SK-N-SH treated with all-trans-retinoic acid at 6 μM for 48 hours (cell line): Measurements from ENCODE around the gene SEPTIN5.
A peak's percentile ranks its signal among the peaks of the same experiment; 100 is the strongest.

Experiments used
- ATAC-seq: fragments of 200-7000 bp; cut with Tn5 transposase; 3 replicates; pipeline ENCODE4 v1.9.1; 2020; ENCODE audit warnings: mild to moderate bottlenecking, moderate library complexity
- ARNTL ChIP-seq: fragments of 450-650 bp; formaldehyde crosslinking; IDR thresholded peaks from 2 replicates; pipeline ENCODE4 v1.5.0; 2020; ENCODE audit warnings: low read depth, mild to moderate bottlenecking, moderate library complexity, borderline replicate concordance
- BACH2 ChIP-seq: fragments of 250-450 bp; sonication (Bioruptor Pico); IDR thresholded peaks from 2 replicates; pipeline ENCODE4 v1.9.0; 2021; ENCODE audit warnings: mild to moderate bottlenecking, borderline replicate concordance
- CREB5 ChIP-seq: fragments of 250-450 bp; sonication (Bioruptor Pico); IDR thresholded peaks from 2 replicates; pipeline ENCODE4 v1.5.1; 2020; ENCODE audit warnings: low read depth, mild to moderate bottlenecking, moderate library complexity
- CSRNP3 ChIP-seq: fragments of 250-450 bp; sonication (Bioruptor Pico); IDR thresholded peaks from 2 replicates; pipeline ENCODE4 v1.5.1; 2021; ENCODE audit warnings: mild to moderate bottlenecking, moderate library complexity
- ESRRG ChIP-seq: fragments of 250-450 bp; sonication (Bioruptor Pico); IDR thresholded peaks from 2 replicates; pipeline ENCODE4 v1.6.1; 2021; ENCODE audit warnings: mild to moderate bottlenecking
- GLIS3 ChIP-seq: fragments of 250-450 bp; sonication (Bioruptor Pico); IDR thresholded peaks from 2 replicates; pipeline ENCODE4 v1.5.0; 2020; ENCODE audit warnings: mild to moderate bottlenecking, moderate library complexity
- ISL1 ChIP-seq: fragments of 250-450 bp; sonication (Bioruptor Pico); IDR thresholded peaks from 2 replicates; pipeline ENCODE4 v2.1.2; 2022; ENCODE audit warnings: mild to moderate bottlenecking, moderate library complexity
- PATZ1 ChIP-seq: fragments of 250-450 bp; sonication (Bioruptor Pico); IDR thresholded peaks from 2 replicates; pipeline ENCODE4 v1.8.0; 2020; ENCODE audit warnings: mild to moderate bottlenecking, moderate library complexity, borderline replicate concordance
- POU6F1 ChIP-seq: fragments of 250-450 bp; sonication (Bioruptor Pico); IDR thresholded peaks from 2 replicates; pipeline ENCODE4 v1.8.0; 2021; ENCODE audit warnings: low read depth, mild to moderate bottlenecking, moderate library complexity, borderline replicate concordance
- RARB ChIP-seq: fragments of 250-450 bp; sonication (Bioruptor Pico); IDR thresholded peaks from 2 replicates; pipeline ENCODE4 v1.8.0; 2021; ENCODE audit warnings: mild to moderate bottlenecking, moderate library complexity
- SNAI2 ChIP-seq: fragments of 250-450 bp; sonication (Bioruptor Pico); IDR thresholded peaks from 2 replicates; pipeline ENCODE4 v1.5.0; 2020; ENCODE audit warnings: mild to moderate bottlenecking, moderate library complexity
- TCF4 ChIP-seq: fragments of 250-450 bp; sonication (Bioruptor Pico); IDR thresholded peaks from 2 replicates; pipeline ENCODE4 v1.8.0; 2021; ENCODE audit warnings: mild to moderate bottlenecking, moderate library complexity, borderline replicate concordance
- TSHZ2 ChIP-seq: fragments of 250-450 bp; sonication (Bioruptor Pico); IDR thresholded peaks from 2 replicates; pipeline ENCODE4 v1.5.0; 2020; ENCODE audit warnings: mild to moderate bottlenecking, moderate library complexity
- ZC3H10 ChIP-seq: fragments of 250-450 bp; sonication (Bioruptor Pico); IDR thresholded peaks from 2 replicates; pipeline ENCODE4 v1.5.1; 2021; ENCODE audit warnings: mild to moderate bottlenecking, moderate library complexity
- ZFP3 ChIP-seq: fragments of 250-450 bp; sonication (Bioruptor Pico); IDR thresholded peaks from 2 replicates; pipeline ENCODE4 v1.5.0; 2020; ENCODE audit warnings: mild to moderate bottlenecking, moderate library complexity
- ZNF565 ChIP-seq: fragments of 450-650 bp; formaldehyde crosslinking; conservative IDR thresholded peaks from 2 replicates; pipeline ENCODE4 v1.5.0; 2020; ENCODE audit warnings: low read depth, mild to moderate bottlenecking, moderate library complexity
- ZNF70 ChIP-seq: fragments of 450-650 bp; formaldehyde crosslinking; IDR thresholded peaks from 2 replicates; pipeline ENCODE4 v1.5.0; 2020; ENCODE audit warnings: mild to moderate bottlenecking, moderate library complexity
- ZNF8 ChIP-seq: fragments of 450-650 bp; formaldehyde crosslinking; IDR thresholded peaks from 2 replicates; pipeline ENCODE4 v1.5.0; 2020; ENCODE audit warnings: mild to moderate bottlenecking, moderate library complexity

The SEPTIN5 gene

GRCh38 chr22:19730198-19730597 is 15.9 kb downstream of the SEPTIN5 start:
- ATAC-seq = peak; percentile 44
- TF ChIP-seq SNAI2 (CRISPR knock-in tag) = no peak
- no peak for TF ChIP-seq ZNF565 (CRISPR knock-in tag)
- TF ChIP-seq, all 23 proteins: peak for 0

GRCh38 chr22:19730655-19731360 is 16.5 kb downstream of the SEPTIN5 start:
- TF ChIP-seq ZNF565 (CRISPR knock-in tag) = no peak
- TF ChIP-seq RARB = no peak
- TF ChIP-seq POU6F1 (CRISPR knock-in tag) = no peak
- no peak for TF ChIP-seq ZNF8 (CRISPR knock-in tag)
- TF ChIP-seq TSHZ2 (CRISPR knock-in tag) = no peak
- no peak; the same call in 1 of the 2 replicates for TF ChIP-seq PATZ1 (CRISPR knock-in tag)
- TF ChIP-seq CSRNP3 = no peak
- no peak for TF ChIP-seq TCF4 (CRISPR knock-in tag)
- no peak for TF ChIP-seq ARNTL
- no peak for TF ChIP-seq ISL1 (CRISPR knock-in tag)
- no peak for TF ChIP-seq BACH2 (CRISPR knock-in tag)
- no peak for TF ChIP-seq GLIS3 (CRISPR knock-in tag)
- TF ChIP-seq ESRRG (CRISPR knock-in tag) = no peak
- no peak for TF ChIP-seq ZNF70 (CRISPR knock-in tag)
- TF ChIP-seq ZC3H10 (CRISPR knock-in tag) = no peak
- TF ChIP-seq CREB5 = no peak
- TF ChIP-seq ZFP3 = no peak

GRCh38 chr22:19731361-19732135 is 17.2 kb downstream of the SEPTIN5 start:
- ATAC-seq = no peak
- TF ChIP-seq PATZ1 (CRISPR knock-in tag) (no peak), ISL1 (CRISPR knock-in tag) (no peak), POU6F1 (CRISPR knock-in tag) (no peak), RARB (no peak), SNAI2 (CRISPR knock-in tag) (no peak), CSRNP3 (no peak)

More at GRCh38 chr22:19730655-19731360, 16.5 kb downstream of the SEPTIN5 start:
- peak; percentile 95 for ATAC-seq
